EH (cell line): ENCODE measurements around the gene CYGB.

Source experiments
- DNase-seq: peaks from one replicate; pipeline ENCODE4 v3.0.0-alpha.2; 2015; ENCODE audit warnings: low read depth

CYGB gene

DNA sequence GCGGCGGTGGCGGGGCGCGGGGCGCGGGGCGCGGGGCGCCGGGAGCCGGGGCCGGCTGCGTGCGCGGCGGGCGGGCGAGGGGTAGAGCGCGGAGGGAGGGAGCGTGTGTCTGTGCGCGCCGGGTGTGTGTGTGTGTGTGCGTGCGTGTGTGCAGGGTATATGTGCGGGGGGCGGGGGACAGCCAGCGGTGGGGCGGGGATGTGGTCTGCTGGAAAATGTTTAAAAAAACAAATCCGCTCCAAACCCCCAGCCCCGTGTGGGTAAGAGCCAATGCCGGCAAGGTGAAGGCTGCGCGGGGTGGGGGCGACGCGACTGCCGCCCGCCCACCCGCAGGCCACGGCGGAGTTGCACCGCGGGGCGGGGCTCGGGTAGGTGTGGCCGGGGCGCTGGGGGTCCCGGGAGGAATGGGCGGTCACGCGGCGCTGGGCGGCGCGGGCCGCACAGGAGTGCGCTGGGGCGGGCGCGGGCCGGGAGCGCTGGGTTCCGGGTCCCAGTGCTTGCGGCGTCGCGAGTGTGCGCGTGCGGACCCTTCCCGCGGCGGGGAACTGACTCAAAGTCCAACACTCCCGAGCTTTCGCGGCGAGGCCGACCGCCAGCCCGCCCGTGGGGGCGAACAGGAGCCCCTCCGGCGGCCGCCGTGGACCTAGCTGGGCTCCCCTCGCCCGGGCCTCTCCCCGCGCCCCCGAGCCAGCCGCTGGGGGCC is at the start of gene CYGB:
CYGB (minus strand) TSS at position 132 of the 703 bp plus-strand sequence. CDS start 167 bp downstream, outside the sequence.
- DNase-seq, result no peak

DNA sequence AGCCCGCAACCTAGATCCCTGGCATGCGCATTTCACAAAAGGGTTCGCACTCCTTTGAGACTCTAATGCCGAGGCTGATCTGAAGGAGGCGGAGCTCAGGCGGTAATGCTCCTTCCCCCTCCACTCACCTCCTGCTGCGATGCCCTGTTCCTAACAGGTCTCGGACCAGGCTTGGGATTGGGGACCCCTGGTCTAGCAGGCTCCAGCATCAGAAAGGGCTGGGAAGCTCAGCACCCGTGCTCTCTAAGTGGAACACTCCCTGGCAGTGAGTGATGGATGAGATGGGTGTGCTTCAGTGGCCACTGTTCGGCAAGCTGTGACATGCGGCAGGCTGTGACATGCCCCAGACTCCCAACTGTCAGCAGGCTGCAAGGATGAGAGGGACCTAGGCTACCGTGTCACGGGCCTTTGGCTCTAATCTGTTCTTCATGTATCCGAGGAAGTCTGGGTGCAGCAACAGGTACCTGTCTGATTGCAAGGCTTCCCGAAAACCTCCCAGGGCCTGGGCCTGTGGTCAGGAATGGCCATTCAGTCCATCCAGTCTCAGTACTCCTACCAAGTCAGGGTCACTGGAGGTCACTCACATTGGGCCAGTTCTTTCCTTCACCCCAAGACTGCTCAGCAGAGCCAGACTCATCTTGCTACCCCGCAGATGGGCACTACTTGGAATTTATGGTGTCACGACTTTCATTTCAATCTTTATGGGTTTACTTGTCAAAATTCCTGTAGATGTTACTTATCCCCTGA is 49.4 kb upstream of the CYGB start:
- DNase-seq, result no peak

DNA sequence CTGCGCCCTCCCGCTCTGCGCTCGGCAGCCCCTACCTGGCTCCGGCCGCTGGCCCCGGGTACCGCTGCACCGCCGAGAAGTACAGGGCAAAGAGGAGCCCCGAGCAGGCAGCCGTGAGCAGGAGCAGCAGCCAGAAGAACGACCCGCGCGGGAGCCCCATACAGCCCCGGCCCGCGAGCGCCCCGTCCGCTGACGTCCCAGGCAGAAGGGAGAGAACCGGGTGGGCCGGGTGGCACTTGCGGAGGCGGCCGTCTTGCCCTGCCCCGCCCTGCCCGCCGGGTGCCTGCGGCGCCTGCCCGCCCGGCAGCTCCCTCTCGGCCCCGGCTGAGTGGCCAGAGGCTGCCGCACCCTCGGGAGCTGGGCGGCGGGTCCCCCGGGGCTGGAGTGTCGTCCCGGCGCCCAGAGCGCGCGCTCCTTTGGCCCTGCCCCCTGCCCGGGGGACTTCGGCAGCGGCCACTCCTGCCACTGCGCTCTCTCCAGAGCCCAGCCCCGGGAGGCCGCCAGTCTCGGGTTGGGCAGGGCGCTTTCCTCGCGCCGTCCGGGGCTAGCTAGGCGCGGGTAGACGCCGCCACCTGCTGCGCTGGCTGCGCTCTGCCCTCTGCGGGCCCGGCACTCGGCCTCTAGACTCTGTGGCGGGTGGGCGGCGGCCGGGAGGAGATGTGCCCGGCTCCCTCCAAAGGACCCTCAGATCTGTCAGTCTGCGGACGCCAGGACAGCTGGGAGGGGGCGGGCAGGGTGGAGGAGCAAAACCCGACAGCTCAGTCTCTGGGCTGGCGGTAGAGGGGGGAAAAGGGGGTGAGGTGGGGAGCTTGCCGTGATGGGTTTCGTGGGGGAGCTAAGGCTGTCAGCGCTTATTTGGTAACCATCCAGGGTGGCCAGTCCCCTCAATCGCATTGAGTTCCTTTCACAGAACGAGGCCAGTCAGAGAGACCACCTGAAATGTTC is 48.4 kb upstream of the CYGB start, which contains the start of gene ST6GALNAC2:
ST6GALNAC2 (minus strand) TSS at position 212 of the 945 bp plus-strand sequence; CDS start at position 160, 52 bp downstream.
- DNase-seq, result peak; percentile 67

DNA sequence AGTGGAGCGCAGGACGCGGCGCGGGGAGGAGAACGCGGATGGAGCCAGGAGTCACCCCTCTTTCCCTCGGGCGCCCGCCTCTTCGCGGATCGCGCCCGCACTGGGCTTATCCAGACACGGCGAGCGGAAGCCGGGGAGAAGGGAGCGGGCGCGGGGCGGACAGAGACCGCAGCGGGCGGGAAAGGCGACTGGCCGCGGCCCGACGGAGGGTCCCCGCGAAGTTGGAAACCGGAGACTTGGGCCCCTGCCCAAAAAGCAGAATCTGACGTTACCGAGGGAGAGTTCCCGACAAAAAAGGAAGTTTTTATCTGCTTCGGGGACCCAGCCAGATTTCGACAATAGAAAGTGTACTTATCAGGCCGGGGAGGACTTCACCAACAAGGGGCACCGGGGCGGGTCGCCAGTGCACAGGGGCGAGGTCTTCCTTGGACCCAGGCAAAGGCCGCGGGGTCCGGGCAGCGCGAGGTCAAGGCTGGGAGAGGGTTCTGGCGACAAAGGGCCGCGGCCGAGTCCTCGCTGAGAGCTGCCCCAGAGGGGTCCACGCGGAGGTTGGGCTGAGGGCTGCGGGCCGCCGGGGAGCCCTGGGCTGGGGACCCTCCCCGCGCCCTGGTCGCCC is 47.6 kb upstream of the CYGB start:
- DNase-seq, result peak; percentile 25

DNA sequence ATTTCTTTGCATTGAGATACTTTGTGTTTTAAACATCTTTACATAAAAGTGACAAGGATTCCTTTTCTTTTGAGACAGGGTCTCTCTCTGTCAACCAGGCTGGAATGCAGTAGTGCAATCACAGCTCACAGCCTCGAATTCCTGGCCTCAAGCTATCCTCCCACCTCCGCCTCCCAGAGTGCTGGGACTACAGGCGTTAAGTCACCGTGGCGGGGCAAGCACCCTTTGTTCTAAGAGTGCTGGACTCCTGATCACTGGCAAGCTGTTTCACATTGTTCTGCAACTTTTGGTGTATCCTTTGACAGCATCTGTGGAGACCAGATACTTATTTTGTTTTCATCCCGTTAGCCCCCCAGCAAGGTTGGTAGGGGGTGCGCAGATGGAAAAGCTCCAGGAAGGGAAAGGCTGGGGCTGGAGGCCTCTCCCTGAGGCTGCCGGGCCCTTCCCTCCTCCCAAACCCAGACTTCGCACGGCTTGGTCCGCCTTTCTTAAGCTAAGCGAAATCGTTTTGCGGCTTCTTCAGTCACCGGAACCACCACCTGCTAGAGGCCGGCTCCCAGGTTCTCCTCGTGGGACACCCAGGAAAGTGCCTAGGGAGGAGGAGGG is 47.0 kb upstream of the CYGB start:
- DNase-seq, result no peak

DNA sequence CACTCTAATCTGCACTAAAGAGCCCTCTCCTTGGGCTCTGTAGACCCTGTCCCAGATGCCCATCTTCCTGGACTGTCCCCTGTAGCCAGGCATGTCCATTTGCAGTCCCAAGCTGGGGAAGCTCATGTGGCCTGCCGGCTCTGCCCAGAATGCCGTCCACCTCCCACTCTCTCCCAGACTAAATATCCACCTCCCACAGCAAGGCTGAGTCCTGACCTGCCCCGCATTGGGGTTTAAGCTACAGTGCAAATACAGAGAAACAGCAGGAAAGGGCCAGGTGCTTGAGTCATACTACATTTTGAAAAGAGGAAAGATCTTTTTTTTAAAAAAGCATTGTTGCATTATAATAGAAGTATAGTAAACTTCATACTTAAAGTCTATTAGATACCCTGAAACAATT is 45.2 kb upstream of the CYGB start:
- no peak for DNase-seq

DNA sequence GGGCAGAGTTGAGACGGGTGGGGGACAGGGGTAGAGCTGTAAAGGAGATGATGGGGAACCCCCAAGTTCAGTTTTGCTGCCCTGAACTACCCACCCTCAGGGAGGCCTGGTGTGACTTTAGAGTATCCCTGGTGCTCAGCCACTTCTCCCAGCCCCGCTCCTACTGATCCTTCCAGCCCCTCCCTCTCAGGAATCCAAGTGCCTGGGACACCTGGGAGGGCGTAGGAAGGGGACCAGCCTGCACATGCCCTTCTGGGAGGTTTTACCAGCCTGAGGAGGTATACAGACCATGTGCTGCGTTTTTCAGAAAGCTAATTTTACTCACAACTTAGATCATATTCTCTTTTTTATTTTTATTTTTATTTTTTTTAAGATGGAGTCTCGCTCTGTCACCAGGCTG is 44.0 kb upstream of the CYGB start:
- no peak for DNase-seq

DNA sequence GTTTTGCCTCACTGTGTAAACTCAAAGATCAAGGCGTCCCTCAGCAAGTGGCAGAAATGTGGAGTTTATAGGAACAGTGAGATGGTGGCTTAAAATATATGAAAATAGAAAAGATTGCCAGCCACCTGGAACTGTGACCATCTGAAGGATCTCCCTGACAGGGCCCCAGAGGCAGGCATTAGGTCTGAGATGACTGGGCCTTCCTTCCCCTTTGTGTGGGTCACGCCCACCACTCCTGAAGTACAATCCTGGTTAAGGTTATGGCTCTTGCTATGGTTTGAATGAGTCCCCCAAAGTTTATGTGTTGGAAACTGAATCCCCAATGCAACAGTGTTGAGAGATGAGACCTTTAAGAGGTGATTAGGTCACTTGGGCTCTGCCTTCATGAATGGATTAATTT is 41.8 kb upstream of the CYGB start:
- no peak for DNase-seq

DNA sequence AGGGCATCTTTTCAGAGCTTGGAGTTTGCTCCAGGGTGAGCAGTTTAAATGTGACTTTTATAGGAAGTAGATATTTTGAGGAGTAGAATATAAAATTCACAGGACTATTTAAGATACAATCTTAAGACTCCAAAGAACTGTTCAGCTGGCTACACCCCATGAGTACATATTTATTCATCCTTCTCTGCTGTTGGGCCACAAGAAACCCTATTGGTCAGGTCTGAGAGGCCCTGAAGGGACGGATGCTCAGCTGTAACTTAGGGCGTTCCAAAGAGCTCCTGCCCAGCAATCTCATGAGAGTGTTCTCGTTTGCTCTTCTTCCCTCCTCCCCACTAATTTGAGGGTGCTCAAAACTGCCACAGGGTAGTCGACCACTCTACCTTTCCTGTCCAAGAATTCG is 40.9 kb upstream of the CYGB start:
- DNase-seq, result peak; percentile 68

DNA sequence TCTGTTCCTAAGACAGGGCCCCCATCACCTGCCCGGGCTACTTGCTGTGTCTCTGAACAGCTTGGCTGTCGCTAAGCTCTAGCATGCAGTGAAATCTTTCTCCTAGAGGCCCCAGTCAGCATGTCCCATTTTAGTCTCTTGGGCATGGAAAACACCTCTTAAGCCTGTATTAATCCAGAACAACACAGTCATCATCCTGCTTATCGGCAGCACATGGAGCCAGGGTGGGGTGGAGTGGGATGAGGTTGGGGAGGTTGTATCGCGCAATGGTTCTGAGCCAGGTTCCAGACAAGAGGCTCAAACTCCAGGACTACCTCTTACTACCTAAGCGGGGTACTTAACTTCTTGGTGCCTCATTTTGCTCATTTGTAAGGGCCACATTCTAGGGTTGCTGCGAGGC is 40.4 kb upstream of the CYGB start:
- DNase-seq, result no peak

DNA sequence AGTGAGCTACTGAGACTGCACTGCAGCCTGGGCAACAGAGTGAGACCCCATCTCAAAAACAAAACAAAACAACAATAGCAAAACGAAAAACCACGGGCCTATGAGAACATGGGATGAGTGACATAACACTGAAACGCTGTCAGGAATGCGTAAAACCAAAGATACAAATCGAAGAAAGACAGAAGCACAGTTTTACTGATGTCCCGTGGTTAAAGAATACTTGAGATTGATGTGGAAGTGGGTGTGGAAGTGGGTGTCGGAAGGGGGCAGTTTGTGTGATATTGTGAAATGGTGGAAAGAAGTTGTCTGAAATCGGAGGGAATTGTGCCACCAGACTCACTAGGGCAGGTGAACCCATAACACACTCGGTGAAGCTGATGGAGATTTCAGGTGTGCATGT is 38.7 kb upstream of the CYGB start:
- no peak for DNase-seq

DNA sequence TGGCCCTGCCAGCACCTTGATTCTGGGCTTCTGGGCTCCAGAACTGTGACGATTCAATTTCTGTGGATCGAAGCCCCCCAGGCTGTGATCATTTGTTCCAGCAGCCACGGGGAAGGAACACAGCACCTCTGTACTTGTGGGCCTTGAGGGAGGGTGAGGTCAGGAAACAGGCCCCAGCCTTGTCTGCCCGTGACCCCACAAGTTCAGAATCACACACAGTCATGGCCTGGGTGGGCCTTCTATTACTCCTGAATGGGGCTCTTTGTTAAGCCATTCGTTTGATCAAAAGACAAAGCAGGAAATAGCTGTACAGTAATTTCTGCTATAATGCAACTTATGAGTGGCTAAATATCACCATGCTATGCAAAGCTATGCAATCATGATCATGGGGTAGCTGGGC is 38.1 kb upstream of the CYGB start:
- no peak for DNase-seq

DNA sequence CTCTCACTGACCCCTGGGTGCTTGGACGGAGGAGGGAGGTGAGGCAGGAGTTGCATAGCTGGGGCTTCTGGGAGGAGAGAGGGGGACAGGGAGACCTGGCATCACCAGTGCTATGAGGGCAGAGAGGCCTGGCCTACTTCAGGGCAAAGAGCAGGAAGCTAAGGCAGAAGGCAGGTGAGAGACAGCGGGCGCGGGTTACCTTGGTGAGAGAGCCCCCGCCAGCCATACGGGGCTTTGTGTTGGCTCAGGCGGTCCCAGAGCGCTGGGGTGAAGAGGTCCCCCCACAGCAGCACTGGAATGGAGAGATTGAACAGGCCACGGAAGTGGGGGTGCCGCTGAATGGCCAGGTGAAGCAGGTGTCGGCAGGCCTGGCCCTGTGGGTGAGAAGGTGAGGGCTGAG is 36.7 kb upstream of the CYGB start:
- DNase-seq, result no peak

DNA sequence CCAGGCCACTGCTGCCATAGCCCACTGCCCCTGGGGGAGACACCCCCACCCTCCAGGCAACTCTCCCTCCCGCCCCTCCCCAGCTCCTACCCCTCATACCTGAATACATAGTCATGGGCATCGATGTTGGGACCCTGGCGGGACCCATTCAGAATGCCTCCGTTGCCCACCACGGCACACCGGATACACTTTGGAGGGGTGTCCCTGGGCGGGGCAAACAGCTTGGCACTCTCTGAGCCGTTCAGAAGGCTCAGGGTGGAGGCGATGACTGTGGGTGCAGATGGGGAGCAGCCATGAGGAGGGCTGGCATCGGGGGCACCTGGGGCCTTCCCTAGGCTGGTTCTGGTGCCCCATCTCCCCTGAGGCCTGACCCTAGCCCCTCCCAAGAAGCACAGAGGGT is 35.6 kb upstream of the CYGB start:
- DNase-seq, result no peak

DNA sequence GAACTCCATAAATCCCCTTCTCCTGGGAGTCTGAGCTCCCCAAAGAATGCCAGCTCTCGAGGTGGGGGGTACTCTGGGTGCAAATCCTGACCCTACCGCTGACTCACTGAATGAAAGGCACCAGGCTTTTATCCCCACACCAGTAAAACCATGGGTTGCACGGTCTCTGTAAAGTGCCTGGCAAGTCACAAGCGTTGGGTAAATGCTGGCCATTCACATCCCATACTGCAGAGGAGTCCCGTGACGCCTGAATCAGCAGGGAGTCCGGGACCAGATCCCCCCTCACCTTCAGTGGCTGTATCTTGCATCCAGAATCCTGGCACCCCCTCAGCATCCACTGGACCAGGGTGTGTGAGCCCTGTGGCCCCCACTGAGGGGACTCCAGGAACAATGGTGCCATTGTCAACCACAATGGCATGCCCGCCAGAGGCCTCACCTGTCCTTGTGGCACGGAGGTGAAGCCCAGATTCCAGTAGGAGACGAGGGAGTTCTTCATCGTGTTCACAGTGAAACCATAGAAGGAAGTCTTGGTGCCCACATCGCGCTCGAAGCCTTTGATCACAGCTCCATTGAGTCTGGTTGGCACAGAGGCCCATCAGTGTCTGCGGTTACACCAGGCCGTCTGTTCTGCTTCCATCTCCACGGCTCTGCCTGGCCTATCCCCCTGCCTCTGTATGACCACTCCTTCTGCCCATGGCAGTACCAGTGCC is 34.8 kb upstream of the CYGB start:
- DNase-seq, result no peak

DNA sequence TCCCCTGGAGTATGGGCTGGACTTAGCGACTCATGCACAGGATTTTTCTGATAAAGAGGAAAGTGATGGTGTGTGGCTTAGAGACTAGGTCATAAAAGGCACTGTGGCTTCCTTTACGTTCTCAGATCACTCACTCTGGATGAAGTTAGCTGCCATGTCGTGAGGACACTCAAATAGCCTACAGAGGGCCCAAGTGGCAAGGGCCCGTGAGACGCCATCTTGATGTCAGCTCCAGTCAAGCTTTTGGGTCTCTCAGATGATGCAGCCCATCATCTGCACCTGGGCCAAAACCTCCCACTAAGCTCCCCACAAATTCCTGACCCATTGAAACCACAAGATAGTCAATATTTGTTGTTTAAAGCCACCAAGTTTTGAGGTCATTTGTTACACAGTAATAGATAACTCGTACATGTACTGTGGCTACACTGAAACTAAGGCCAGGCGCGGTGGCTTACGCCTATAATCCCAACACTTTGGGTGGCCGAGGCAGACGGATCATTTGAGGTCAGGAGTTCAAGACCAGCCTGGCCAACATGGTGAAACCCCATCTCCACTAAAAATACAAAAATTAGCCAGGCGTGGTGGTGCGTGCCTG is 33.5 kb upstream of the CYGB start:
- no peak for DNase-seq

DNA sequence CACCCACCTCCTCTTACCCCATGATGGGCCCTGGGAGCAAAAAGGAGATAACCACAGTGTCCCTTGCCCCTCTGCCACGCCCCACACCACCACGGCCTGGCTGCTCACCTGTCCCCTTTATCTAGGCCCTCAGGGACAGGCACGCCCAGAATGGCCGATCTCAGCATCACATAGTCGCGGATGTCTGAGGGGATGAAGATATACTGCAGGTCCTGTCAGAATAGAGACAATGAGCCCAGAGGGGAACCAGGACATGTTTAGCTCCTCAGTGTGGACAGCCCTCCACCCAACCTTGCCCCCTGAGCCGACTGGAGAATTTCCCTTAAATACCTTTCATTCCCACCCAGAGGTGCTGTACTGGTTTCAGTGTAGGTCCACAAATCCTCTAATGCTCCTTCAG is 32.9 kb upstream of the CYGB start:
- DNase-seq, result no peak

DNA sequence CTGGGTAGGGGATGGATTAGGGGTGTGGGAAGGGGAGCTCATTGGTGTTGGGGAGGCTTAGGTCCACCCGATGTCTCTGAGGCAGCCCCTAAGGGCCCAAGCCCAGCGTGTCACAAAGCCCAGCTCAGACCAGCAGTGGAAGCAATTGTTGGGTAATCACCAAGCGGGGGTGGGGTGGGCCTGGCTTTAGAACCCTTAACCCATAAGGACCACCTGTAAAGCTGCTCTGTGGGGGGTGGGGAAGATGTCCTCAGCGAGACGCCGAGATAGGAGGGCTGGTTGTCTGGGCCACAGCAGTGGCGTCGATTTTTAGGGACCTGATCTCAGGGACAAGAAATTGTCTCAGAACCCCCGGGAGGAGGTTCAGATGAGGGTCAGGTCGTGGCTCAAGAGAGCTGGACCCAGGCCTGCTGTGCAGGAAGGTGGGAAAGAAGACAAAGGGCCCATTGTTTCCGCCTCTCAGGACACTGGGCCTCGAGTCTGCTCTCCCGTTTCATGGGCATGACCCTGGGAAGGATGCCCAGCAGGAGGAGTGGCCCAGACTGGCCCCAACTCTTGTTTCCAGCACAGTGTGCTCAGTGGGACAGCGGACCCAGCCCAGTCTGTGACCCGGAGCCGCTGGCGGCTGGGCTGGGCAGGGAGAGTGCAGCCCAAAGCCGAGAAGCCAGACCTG is 32.2 kb upstream of the CYGB start:
- no peak for DNase-seq

DNA sequence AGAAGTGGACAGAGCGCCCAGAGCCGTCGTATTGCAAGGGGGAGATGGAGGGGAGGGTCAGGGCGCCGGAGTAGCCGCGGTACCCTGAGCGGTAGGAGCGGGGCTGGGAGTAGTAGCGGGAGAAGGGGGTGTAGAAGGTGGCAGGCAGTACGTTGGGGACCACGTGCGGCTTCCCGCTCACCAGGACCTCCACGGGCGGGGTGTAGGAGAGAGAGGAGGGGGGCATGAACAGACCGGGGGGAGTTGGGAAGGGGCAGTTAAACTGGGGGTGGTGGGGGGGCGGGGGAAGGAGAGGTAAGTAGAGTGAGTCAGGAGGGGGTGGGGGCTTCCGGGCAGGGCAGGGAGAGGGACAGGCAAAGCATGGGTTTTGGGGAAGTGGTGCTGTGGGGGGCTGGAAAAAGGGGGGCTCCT is 31.3 kb upstream of the CYGB start:
- no peak for DNase-seq
